GM12875 (cell line): ENCODE results near the gene PLCL2.

Source experiments
- H3K4me3 ChIP-seq: one replicate; pipeline ENCODE4 v1.5.1; 2011; ENCODE audit warnings: low read depth, low read length, control low read depth
- CTCF ChIP-seq: IDR thresholded peaks from 2 replicates; pipeline ENCODE4 v1.5.1; 2011; ENCODE audit warnings: low read depth, mild to moderate bottlenecking, control low read depth, inconsistent platforms, low read length, moderate library complexity, borderline replicate concordance; ENCODE audit not compliant: insufficient read depth

Gene PLCL2

GRCh38 chr3:16865335-16865734 is 19.4 kb upstream of the PLCL2 start:
- H3K4me3 ChIP-seq: no peak overlapping the region
- TF ChIP-seq CTCF: no peak

GRCh38 chr3:16866571-16866970 is 18.2 kb upstream of the PLCL2 start:
- no peak for TF ChIP-seq CTCF
- H3K4me3 ChIP-seq: no peak overlapping the region

GRCh38 chr3:16868513-16868912 is 16.2 kb upstream of the PLCL2 start:
- no peak for TF ChIP-seq CTCF
- no peak overlapping the region for H3K4me3 ChIP-seq

GRCh38 chr3:16869261-16870005 is 15.3 kb upstream of the PLCL2 start:
- no peak for TF ChIP-seq CTCF
- H3K4me3 ChIP-seq: no peak overlapping the region

- TF ChIP-seq CTCF: no peak
- no peak overlapping the region for H3K4me3 ChIP-seq
Observed at GRCh38 chr3:16871915-16872842, 12.6 kb upstream of the PLCL2 start.

GRCh38 chr3:16873872-16874271 is 10.9 kb upstream of the PLCL2 start:
- H3K4me3 ChIP-seq: no peak overlapping the region
- no peak for TF ChIP-seq CTCF
